Liver (tissue), 9 donors: ENCODE measurements around the gene NPPC. TPM values are rescaled to one million over a fixed set of nuclear protein-coding genes. Genes with fewer than 3 reads are reported as not detected.

Source experiments
- DNase-seq: peaks from one replicate; pipeline ENCODE4 v3.0.0-alpha.2; 2017; ENCODE audit warnings: low spot score
- H3K27ac ChIP-seq, 2 donors: one replicate each; pipeline ENCODE4 v1.7.0; 2013; ENCODE audit warnings: inconsistent platforms in 2 of 2, low read length in 2 of 2, control low read depth in 1 of 2, low read depth in 1 of 2, mild to moderate bottlenecking in 1 of 2
- H3K27me3 ChIP-seq, 4 donors: one replicate each; pipeline versions ENCODE4 v1.6.1 to v1.7.0; 2013; ENCODE audit warnings: low read length in 3 of 4, inconsistent platforms in 1 of 4, mild to moderate bottlenecking in 1 of 4, moderate library complexity in 1 of 4; ENCODE audit not compliant: control insufficient read depth in 4 of 4, insufficient read depth in 4 of 4
- H3K36me3 ChIP-seq, 4 donors: one replicate each; pipeline versions ENCODE4 v1.6.1 to v1.7.0; 2013; ENCODE audit warnings: low read length in 3 of 4, mild to moderate bottlenecking in 3 of 4, low read depth in 1 of 4, moderate library complexity in 1 of 4; ENCODE audit not compliant: control insufficient read depth in 4 of 4, insufficient read depth in 3 of 4
- H3K4me1 ChIP-seq, 4 donors: one replicate each; pipeline versions ENCODE4 v1.6.1 to v1.7.0; 2013; ENCODE audit warnings: low read length in 3 of 4, mild to moderate bottlenecking in 3 of 4, moderate library complexity in 1 of 4; ENCODE audit not compliant: control insufficient read depth in 4 of 4, insufficient read depth in 4 of 4
- H3K4me3 ChIP-seq, 3 donors: one replicate each; pipeline versions ENCODE4 v1.6.1 to v1.7.0; 2013; ENCODE audit warnings: low read length in 3 of 3, control low read depth in 1 of 3, low read depth in 1 of 3, mild to moderate bottlenecking in 1 of 3
- H3K9ac ChIP-seq, 2 donors: one replicate each; pipeline ENCODE4 v1.7.0; 2013; ENCODE audit warnings: low read length in 2 of 2, mild to moderate bottlenecking in 2 of 2, moderate library complexity in 2 of 2, control low read depth in 1 of 2, low read depth in 1 of 2
- H3K9me3 ChIP-seq, 4 donors: one replicate each; pipeline versions ENCODE4 v1.6.1 to v1.7.0; 2013; ENCODE audit warnings: low read length in 3 of 4; ENCODE audit not compliant: control insufficient read depth in 4 of 4
- CTCF ChIP-seq: fragments of 150-350 bp; IDR thresholded peaks from 2 replicates; pipeline ENCODE4 v1.5.1; 2017; ENCODE audit warnings: improper control_type of control experiment, low read depth, low read length; ENCODE audit not compliant: missing input control
- EGR1 ChIP-seq, 2 donors: IDR thresholded peaks; 2 replicates each; pipeline ENCODE4 v1.6.1; 2016 to 2018; ENCODE audit warnings: antibody characterized with exemption in 2 of 2, low read depth in 2 of 2
- FOXA1 ChIP-seq: IDR thresholded peaks from 2 replicates; pipeline ENCODE4 v1.6.1; 2016; ENCODE audit warnings: antibody characterized with exemption
- FOXA2 ChIP-seq: IDR thresholded peaks from 2 replicates; pipeline ENCODE4 v1.6.1; 2016; ENCODE audit warnings: antibody characterized with exemption
- GABPA ChIP-seq, 2 donors: IDR thresholded peaks in 1 of 2; conservative IDR thresholded peaks in 1 of 2; 2 replicates each; pipeline ENCODE4 v1.6.1; 2016; ENCODE audit warnings: antibody characterized with exemption in 2 of 2, mild to moderate bottlenecking in 1 of 2, moderate library complexity in 1 of 2
- HNF4A ChIP-seq, 2 donors: conservative IDR thresholded peaks; 2 replicates each; pipeline ENCODE4 v1.6.1; 2016; ENCODE audit warnings: antibody characterized with exemption in 2 of 2, mild to moderate bottlenecking in 2 of 2
- HNF4G ChIP-seq: IDR thresholded peaks from 2 replicates; pipeline ENCODE4 v1.6.1; 2016; ENCODE audit warnings: antibody characterized with exemption
- JUND ChIP-seq, 2 donors: IDR thresholded peaks; 2 replicates each; pipeline ENCODE4 v1.6.1; 2016; ENCODE audit warnings: antibody characterized with exemption in 2 of 2
- NR2F2 ChIP-seq: IDR thresholded peaks from 2 replicates; pipeline ENCODE4 v1.6.1; 2016; ENCODE audit warnings: antibody characterized with exemption
- RAD21 ChIP-seq, 2 donors: IDR thresholded peaks; 2 replicates each; pipeline ENCODE4 v1.6.1; 2016; ENCODE audit warnings: antibody characterized with exemption in 2 of 2, mild to moderate bottlenecking in 2 of 2
- REST ChIP-seq: IDR thresholded peaks from 2 replicates; pipeline ENCODE4 v1.6.1; 2016; ENCODE audit warnings: antibody characterized with exemption, mild to moderate bottlenecking
- RXRA ChIP-seq, 2 donors: IDR thresholded peaks; 2 replicates each; pipeline ENCODE4 v1.6.1; 2017 to 2018; ENCODE audit warnings: antibody characterized with exemption in 2 of 2, mild to moderate bottlenecking in 1 of 2
- SP1 ChIP-seq: IDR thresholded peaks from 2 replicates; pipeline ENCODE4 v1.6.1; 2018; ENCODE audit warnings: antibody characterized with exemption, mild to moderate bottlenecking
- TAF1 ChIP-seq: conservative IDR thresholded peaks from 2 replicates; pipeline ENCODE4 v1.6.1; 2016; ENCODE audit warnings: antibody characterized with exemption, mild to moderate bottlenecking
- YY1 ChIP-seq: IDR thresholded peaks from 2 replicates; pipeline ENCODE4 v1.6.1; 2016; ENCODE audit warnings: antibody characterized with exemption, mild to moderate bottlenecking
- WGBS: extraction: QIAGEN DNeasy Blood & Tissue Kit; methylation state at CpG from one replicate; pipeline ENCODE4 v1.1.7; 2013; 5-methylcytosine and 5-hydroxymethylcytosine counted together
- polyA plus RNA-seq, 2 donors: library from polyadenylated mRNA; stranded (reverse) in 1 of 2; unstranded in 1 of 2; fragments of 200-250 nt in 1 of 2; fragments of >200 nt in 1 of 2; fragmentation: Nextera tagmentation in 1 of 2; extraction: Ambion mirVana in 1 of 2; gene quantifications; one replicate each; pipeline versions ENCODE4 v1.2.1 to v1.2.3, GENCODE V29; 2013 to 2015
- total RNA-seq, 2 donors: library from RNA; depleted of rRNA; stranded (reverse); fragments of >200 nt; gene quantifications; one replicate each; pipeline ENCODE4 v1.2.3, GENCODE V29; 2014
- TF ChIP-seq, protein P1 (sequence below): IDR thresholded peaks from 2 replicates; pipeline ENCODE4 v1.6.1; 2016; ENCODE audit warnings: antibody characterized with exemption
- TF ChIP-seq, protein P2 (sequence below): IDR thresholded peaks from 2 replicates; pipeline ENCODE4 v1.6.1; 2016; ENCODE audit warnings: antibody characterized with exemption
- TF ChIP-seq, protein P3 (sequence below): IDR thresholded peaks from 2 replicates; pipeline ENCODE4 v1.6.1; 2016; ENCODE audit warnings: antibody characterized with exemption
- donor health status: healthy.
- donor health status: healthy.
- donor health status: healthy.
- donor health status: healthy.
- donor health status: healthy.

NPPC gene
- total and polyA plus RNA-seq, 4 donors: 0.47 TPM; not detected in 3

DNA sequence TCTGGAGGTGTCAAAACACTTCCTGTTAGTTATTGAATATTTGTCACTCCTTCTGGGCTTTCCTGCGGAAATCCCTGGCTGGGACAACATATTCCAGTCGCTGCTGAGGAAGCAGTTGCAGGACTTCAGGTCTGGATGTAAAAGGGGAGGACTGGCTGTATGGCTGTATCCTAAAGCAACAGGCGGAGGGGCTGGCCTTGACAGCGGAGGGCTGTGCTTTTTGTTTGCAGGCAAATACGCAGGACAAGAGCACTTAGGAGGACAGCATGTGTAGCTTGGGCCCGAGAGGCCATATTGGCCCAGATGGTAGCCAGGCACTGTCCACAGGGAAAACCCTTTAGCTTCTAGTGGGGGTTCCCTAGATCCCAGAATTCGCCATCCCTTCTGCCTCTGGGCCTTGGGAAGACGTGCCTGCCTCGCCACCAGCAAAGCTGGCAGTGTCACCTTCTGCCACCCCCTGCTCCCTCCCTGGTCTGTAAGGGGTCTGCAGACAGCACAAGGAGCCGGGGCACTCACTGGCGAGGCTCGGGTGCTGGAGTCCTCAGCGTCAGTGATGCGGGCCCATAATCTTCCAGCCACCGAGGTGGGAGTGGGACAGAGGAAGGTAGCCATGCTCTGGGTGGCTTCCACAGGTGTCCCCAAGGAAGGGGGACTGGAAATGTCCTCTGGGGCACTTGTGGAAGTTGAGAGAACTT lies 6.7 kb downstream of the NPPC start:
- no peak overlapping the region for H3K4me3 ChIP-seq
- no peaks in the 10 kb centered on the region for H3K4me1 ChIP-seq
- no peaks in the 10 kb centered on the region for H3K36me3 ChIP-seq
- no peaks in the 10 kb centered on the region for H3K9me3 ChIP-seq
- peaks cover 0 to 6% (median 1%) of the 10 kb centered on the region in 4 donors for H3K27me3 ChIP-seq
- no peak overlapping the region for H3K9ac ChIP-seq
- no peak overlapping the region for H3K27ac ChIP-seq
- TF ChIP-seq RAD21 (IDR thresholded peaks at IDR 0.05) (no peak), FOXA1 (no peak), CTCF (no peak), REST (no peak), SP1 (no peak), GABPA (IDR thresholded peaks at IDR 0.05 in 1 of 2, conservative IDR thresholded peaks at IDR 0.05 in 1 of 2) (no peak), JUND (IDR thresholded peaks at IDR 0.05) (no peak), HNF4A (conservative IDR thresholded peaks at IDR 0.05) (no peak), EGR1 (IDR thresholded peaks at IDR 0.05; ENCODE audit: low read depth in 2 of 2) (no peak), RXRA (IDR thresholded peaks at IDR 0.05) (no peak), TAF1 (no peak), FOXA2 (no peak), YY1 (no peak), NR2F2 (no peak), HNF4G (no peak)
- TF ChIP-seq, protein P1, sequence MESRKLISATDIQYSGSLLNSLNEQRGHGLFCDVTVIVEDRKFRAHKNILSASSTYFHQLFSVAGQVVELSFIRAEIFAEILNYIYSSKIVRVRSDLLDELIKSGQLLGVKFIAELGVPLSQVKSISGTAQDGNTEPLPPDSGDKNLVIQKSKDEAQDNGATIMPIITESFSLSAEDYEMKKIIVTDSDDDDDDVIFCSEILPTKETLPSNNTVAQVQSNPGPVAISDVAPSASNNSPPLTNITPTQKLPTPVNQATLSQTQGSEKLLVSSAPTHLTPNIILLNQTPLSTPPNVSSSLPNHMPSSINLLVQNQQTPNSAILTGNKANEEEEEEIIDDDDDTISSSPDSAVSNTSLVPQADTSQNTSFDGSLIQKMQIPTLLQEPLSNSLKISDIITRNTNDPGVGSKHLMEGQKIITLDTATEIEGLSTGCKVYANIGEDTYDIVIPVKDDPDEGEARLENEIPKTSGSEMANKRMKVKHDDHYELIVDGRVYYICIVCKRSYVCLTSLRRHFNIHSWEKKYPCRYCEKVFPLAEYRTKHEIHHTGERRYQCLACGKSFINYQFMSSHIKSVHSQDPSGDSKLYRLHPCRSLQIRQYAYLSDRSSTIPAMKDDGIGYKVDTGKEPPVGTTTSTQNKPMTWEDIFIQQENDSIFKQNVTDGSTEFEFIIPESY: no peak
- TF ChIP-seq, protein P2, sequence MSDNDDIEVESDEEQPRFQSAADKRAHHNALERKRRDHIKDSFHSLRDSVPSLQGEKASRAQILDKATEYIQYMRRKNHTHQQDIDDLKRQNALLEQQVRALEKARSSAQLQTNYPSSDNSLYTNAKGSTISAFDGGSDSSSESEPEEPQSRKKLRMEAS: no peak
- TF ChIP-seq, protein P3, sequence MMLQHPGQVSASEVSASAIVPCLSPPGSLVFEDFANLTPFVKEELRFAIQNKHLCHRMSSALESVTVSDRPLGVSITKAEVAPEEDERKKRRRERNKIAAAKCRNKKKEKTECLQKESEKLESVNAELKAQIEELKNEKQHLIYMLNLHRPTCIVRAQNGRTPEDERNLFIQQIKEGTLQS: no peak
- DNase-seq: no peak
- 89% methylated on average over 15 of the region's 15 CpGs for WGBS
